HG03575 (cell line): ENCODE measurements around the gene PNKD.

Source experiments
- ATAC-seq: cut with Tn5 transposase; IDR thresholded peaks from one replicate; pipeline ENCODE4 v1.9.1; 2021; ENCODE audit not compliant: unreplicated experiment, insufficient number of reproducible peaks, low FRiP score; ENCODE audit errors: extremely low read depth

The PNKD gene

DNA sequence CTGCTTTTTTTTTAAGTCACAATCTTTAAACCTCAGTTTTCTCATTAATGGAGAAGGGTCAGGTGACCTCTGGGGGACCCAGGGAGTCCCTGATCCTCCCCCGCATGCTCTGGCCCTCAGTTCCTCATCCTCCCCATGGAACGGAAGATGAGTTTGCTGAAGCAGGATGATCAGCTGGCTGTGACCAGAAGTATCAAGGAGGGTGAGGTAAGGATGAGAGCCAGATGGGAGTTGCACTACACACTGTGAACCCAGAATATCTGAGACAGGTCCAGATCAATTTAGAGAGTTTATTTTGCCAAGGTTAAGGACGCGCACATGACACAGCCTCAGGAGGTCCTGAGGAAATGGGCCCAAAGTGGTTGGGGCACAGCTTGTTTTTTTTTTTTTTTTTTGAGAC lies 90.1 kb downstream of the PNKD start:
- no peak for ATAC-seq

- no peak for ATAC-seq
Measured at GRCh38 chr2:218362606-218363005, 92.3 kb downstream of the PNKD start.

GRCh38 chr2:218363736-218364135 lies 93.4 kb downstream of the PNKD start:
- ATAC-seq = no peak

- no peak for ATAC-seq
Measured at GRCh38 chr2:218364196-218364595, 93.9 kb downstream of the PNKD start.

DNA sequence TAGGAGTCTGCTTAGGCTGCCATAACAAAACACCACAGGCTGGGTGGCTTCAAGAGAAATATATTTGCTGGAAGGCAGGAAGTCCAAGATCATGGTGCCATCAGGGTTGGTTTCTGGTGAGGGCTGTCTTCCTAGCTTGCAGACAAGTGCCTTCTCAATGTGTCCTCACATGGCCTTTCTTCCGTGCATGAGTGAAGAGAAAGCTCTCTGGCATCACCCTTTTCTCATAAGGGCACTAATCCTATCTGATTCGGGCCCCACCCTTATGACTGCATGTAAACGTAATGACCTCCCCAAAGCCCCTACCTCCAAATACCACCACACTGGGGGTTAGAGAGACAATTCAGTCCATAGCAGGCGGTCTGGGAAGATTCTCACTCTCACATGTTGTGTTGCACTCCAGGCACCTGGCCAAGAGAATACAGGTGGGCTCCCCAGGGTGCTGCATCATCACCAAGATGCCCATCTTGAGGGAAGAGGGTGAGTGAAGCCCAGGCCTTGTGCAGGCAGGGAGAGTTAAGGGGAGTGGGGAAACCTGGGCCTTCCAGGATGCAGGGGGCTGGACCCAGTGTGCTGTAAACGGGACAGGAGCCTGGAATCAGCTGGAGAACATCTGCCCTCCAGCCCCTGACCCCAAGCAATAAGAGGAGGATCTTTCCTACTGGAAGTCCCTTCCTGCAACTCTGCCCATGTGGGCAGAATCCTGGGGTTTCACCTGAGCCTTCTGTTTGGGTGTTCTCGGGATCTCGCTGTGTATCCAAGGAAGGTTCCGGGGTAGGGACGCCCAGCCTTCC lies 96.5 kb downstream of the PNKD start:
- ATAC-seq = no peak

DNA sequence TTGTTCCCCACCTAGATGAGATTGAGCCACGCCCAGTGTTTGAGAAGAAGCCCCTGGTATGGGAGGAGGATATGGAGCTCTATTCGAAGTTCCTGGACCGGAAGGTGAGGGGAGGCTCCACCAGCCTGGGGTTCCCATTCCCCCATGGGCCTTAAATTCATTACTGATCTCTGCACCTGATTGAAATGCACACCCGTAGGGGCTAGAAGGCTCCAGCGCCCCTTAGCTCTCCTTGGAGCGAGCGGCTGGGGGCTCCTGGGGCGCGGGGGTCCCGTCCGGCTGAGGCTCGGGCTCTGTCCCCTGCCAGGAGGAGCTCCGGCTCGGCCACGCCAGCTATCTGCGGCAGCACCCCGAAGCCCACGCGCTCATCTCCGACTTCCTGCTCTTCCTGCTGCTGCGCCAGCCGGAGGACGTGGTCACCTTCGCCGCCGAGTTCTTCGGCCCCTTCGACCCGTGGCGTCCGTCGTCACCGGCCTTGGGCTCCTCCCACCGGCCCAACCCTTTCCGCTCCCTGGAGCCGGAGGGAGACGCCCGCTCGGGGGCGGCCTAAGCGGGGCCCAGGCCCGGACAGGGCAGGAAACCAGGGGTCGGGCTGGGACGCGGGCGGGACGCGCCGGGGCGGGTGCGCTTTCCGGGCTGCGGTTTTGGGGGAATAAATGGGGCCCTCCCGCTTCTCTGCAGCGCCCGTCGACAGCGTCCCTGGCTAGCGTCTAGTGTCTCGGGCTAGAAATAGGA lies 97.3 kb downstream of the PNKD start:
- no peak for ATAC-seq

- no peak for ATAC-seq
Measured at GRCh38 chr2:218368150-218368528, 97.8 kb downstream of the PNKD start.

- ATAC-seq = no peak
Measured at GRCh38 chr2:218368621-218369153, 98.4 kb downstream of the PNKD start.

GRCh38 chr2:218369330-218369729 lies 99.0 kb downstream of the PNKD start:
- no peak for ATAC-seq

DNA sequence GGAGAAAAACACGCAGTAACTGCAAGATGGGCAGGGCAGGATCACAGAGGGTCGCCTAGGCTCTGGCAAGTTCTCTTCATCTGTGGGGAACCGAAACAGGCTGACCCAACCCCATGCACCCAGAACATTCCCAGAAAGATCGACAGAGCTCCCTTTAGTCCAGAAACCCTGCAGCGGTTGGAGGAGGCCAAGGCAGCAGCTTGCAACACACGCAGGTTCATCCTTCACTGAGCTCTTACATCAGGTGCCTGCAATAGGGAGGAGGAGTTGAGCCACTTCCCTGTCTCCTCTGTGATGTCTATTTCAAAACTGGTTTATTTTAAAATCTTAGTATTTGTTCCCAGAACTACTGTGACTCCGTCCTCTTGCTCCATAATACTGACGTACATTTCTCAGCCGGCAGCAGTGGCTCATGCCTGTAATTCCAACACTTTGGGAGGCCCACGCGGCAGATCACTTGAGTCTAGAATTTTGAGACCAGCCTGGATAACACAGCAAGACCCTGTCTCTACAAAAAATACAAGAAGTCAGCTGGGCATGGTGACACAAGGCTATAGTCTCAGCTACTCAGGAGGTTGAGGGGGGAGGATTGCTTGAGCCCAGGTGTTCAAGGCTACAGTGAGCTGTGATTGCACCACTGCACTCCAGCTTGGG lies 100.2 kb downstream of the PNKD start:
- no peak for ATAC-seq

- no peak for ATAC-seq
Measured at GRCh38 chr2:218371983-218372350, 101.6 kb downstream of the PNKD start.

- ATAC-seq = no peak
Measured at GRCh38 chr2:218374795-218375194, 104.5 kb downstream of the PNKD start.

DNA sequence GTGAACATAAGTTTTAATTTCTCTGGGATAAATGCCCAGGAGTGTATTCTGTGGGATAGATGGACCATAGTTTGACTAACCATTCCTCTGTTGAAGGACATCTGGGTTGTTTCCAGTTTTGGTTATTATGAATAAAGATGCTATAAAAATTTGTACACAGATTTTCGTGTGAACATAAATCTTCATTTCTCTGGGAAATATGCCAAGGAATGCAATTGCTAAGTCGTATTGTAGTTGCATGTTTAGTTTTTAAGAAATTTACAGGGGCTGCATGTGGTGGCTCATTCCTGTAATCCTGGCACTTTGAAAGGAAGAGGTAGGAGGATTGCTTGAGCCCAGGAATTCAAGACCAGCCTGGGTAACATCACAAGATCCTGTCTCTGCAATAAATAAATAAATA lies 104.9 kb downstream of the PNKD start:
- ATAC-seq = no peak

- ATAC-seq = no peak
Measured at GRCh38 chr2:218378053-218378452, 107.7 kb downstream of the PNKD start.

DNA sequence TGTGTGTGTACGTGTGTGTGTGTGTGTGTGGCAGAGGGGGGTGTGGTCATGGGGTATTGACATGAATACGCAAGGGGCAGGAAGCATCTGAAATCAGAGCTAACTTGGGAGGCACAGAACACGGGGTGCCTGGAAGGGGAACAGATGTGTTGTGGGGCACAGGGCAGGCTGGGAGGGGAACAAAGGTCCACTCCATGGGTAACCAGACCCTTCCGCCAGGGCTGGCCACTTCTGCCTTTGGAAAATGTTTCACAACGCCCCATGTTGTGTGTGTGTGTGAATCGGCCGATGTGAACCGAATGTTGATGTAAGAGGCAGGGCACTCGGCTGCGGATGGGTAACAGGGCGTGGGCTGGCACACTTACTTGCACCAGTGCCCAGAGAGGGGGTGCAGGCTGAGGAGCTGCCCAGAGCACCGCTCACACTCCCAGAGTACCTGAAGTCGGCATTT lies 111.6 kb downstream of the PNKD start, which contains the start of gene SLC11A1:
Gene SLC11A1 (plus strand): TSS at position 358 of the 451 bp plus-strand sequence. CDS start 96 bp downstream, outside the sequence.
- ATAC-seq = no peak

- no peak for ATAC-seq
Measured at GRCh38 chr2:218382785-218383184, 112.5 kb downstream of the PNKD start.

DNA sequence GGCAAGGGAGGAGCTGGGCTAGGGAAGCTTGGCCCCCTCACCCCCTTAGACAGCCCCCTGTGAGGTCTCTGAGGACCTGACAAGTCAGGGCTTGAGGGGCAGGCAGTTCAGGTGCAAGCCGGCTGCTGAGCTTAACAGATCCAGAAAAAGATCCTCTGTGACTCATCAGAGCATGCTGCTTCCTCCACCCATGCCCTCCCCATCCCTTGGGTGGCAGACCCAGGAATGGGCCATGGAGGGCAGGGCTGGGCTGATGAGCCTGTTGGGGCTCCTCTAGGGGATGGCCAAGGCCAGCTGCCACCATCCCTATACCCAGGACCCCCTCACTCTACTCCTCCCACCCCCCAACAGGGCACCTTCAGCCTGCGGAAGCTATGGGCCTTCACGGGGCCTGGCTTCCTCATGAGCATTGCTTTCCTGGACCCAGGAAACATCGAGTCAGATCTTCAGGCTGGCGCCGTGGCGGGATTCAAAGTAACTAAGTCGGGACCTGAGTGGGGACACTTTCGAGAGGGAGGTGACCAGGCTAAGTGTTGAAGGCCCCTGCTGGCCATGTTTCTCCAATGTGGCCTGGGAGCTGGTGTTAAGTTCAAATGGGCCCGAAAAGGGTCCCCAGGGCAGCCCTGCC lies 113.7 kb downstream of the PNKD start:
- no peak for ATAC-seq

- no peak for ATAC-seq
Measured at GRCh38 chr2:218384975-218385374, 114.7 kb downstream of the PNKD start.
